ENCODE data around the gene COL27A1.
A peak's percentile ranks its signal among the peaks of the same experiment; 100 is the strongest.
"Not testable (repeated sequence)": the region's sequence is repeated elsewhere in the genome, so short reads cannot be mapped to it uniquely, and the experiment has no call there.

Gene COL27A1

GRCh38 chr9:114322160-114322818, 167.0 kb downstream of the COL27A1 start:
- peak overlapping the region; percentile 36; the same call in 1 of the 2 replicates for H3K27ac ChIP-seq (replicated peaks)
- not testable (repeated sequence) for H3K27me3 ChIP-seq (ENCODE audit: insufficient read depth, poor library complexity, severe bottlenecking); DNase-seq (ENCODE audit: low read depth in 1 of 2, low spot score in 1 of 2); H3K4me3 ChIP-seq (replicated peaks; ENCODE audit: insufficient read depth, low read length)

DNA sequence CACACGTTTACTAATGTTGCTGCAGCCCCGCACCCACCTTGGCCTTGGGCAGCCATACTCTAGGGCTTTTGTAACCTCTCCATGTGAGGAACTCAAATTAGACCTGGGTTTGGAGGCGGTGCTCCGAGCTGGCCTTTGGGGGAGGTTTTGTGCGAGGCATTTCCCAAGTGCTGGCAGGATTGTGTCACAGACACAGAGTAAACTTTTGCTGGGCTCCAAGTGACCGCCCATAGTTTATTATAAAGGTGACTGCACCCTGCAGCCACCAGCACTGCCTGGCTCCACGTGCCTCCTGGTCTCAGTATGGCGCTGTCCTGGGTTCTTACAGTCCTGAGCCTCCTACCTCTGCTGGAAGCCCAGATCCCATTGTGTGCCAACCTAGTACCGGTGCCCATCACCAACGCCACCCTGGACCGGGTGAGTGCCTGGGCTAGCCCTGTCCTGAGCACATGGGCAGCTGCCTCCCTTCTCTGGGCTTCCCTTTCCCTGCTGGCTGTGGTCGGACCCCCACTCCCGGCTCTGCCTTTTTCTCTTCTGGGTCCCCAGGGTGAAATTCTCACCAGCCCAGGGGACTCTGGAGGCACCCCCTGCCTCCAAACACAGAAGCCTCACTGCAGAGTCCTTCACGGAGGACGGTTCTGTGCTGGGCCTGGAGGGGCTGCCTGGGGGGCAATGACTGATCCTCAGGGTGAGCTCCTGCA, 167.6 kb downstream of the COL27A1 start, which contains the start of gene ORM1:
ORM1 (plus strand) TSS at position 268 of the 701 bp plus-strand sequence; CDS start at position 304, 36 bp downstream.
- H3K4me3 ChIP-seq (replicated peaks; ENCODE audit: insufficient read depth, low read length); DNase-seq (ENCODE audit: low read depth in 1 of 2, low spot score in 1 of 2); H3K27me3 ChIP-seq (ENCODE audit: insufficient read depth, poor library complexity, severe bottlenecking): not testable (repeated sequence)
- peak within 1 kb of the TSS; percentile 36; the same call in 1 of the 2 replicates for H3K27ac ChIP-seq (replicated peaks)

DNA sequence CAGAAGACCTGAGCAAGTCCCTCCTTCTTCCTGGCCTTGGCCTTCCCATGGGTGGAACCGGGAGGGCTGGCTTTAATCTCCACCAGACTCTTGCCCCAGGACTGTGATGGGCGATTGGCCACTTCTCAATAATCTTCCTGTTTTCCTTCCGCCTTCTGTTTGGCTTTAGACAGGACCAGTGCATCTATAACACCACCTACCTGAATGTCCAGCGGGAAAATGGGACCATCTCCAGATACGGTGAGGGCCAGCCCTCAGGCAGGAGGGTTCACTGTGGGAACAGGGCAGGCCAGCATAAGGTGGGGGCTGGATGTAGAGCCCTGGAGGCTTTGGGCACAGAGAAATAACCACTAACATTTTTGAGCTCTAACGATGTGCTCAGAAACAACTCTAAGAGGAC, 168.5 kb downstream of the COL27A1 start:
- not testable (repeated sequence) for H3K4me3 ChIP-seq (replicated peaks; ENCODE audit: insufficient read depth, low read length); H3K27ac ChIP-seq (replicated peaks); H3K27me3 ChIP-seq (ENCODE audit: insufficient read depth, poor library complexity, severe bottlenecking); DNase-seq (ENCODE audit: low read depth in 1 of 2, low spot score in 1 of 2)

DNA sequence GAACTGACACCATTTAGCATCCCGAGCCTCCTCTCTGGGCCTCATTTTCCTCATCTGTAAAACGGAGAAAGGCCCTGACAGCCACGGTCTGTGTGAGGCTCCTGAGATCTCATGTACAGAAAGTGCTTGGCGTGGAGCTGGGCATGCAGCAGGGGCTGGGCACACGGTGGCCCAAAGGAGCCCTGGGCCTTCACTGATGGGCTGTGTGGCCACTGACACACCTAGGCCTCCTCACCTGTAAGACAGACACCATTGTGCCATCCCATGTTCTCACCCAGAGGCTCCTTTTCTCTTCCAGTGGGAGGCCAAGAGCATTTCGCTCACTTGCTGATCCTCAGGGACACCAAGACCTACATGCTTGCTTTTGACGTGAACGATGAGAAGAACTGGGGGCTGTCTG, 169.2 kb downstream of the COL27A1 start:
- DNase-seq (ENCODE audit: low read depth in 1 of 2, low spot score in 1 of 2) = no peak
- Histone ChIP-seq H3K27ac (replicated peaks) (no peak overlapping the region), H3K27me3 (ENCODE audit: insufficient read depth, poor library complexity, severe bottlenecking) (no peaks in the 10 kb centered on the region), H3K4me3 (replicated peaks; ENCODE audit: insufficient read depth, low read length) (no peak overlapping the region)
- TF ChIP-seq SPI1 (IDR thresholded peaks at IDR 0.05; ENCODE audit: borderline replicate concordance, low read depth) (no peak), CTCF (IDR thresholded peaks at IDR 0.05; ENCODE audit: insufficient read depth, low read length) (no peak), GABPA (IDR thresholded peaks at IDR 0.05; ENCODE audit: low read depth) (no peak), REST (IDR thresholded peaks at IDR 0.05; ENCODE audit: insufficient replicate concordance, low read depth) (no peak), POLR2AphosphoS5 (IDR thresholded peaks at IDR 0.05; ENCODE audit: low read depth) (no peak)

DNA sequence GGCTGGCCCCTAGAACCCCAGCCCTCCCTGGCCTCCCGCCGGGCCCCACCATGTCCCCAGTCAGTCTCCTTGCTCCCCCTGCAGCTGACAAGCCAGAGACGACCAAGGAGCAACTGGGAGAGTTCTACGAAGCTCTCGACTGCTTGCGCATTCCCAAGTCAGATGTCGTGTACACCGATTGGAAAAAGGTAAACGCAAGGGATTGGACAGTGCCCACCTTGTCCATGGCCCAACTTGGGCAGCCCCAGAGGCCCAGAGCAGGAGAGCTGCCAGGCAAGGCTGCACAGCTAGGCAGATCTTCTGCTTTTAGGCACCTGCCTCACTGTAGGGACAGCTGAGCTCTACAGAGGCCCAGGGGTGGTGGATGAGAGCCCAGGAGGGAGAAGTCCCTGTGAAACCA, 169.6 kb downstream of the COL27A1 start:
- DNase-seq (ENCODE audit: low read depth in 1 of 2, low spot score in 1 of 2); H3K27ac ChIP-seq (replicated peaks); H3K27me3 ChIP-seq (ENCODE audit: insufficient read depth, poor library complexity, severe bottlenecking); H3K4me3 ChIP-seq (replicated peaks; ENCODE audit: insufficient read depth, low read length): not testable (repeated sequence)

GRCh38 chr9:114325684-114326254, 170.4 kb downstream of the COL27A1 start:
- H3K27me3 ChIP-seq (ENCODE audit: insufficient read depth, poor library complexity, severe bottlenecking); H3K27ac ChIP-seq (replicated peaks); DNase-seq (ENCODE audit: low read depth in 1 of 2, low spot score in 1 of 2); H3K4me3 ChIP-seq (replicated peaks; ENCODE audit: insufficient read depth, low read length): not testable (repeated sequence)

GRCh38 chr9:114327749-114328148, 172.4 kb downstream of the COL27A1 start:
- no peak overlapping the region for H3K4me3 ChIP-seq (replicated peaks; ENCODE audit: insufficient read depth, low read length)
- DNase-seq (ENCODE audit: low read depth in 1 of 2, low spot score in 1 of 2) = no peak
- no peaks in the 10 kb centered on the region for H3K27me3 ChIP-seq (ENCODE audit: insufficient read depth, poor library complexity, severe bottlenecking)
- no peak overlapping the region for H3K27ac ChIP-seq (replicated peaks)
- TF ChIP-seq GABPA (IDR thresholded peaks at IDR 0.05; ENCODE audit: low read depth) (no peak), REST (IDR thresholded peaks at IDR 0.05; ENCODE audit: insufficient replicate concordance, low read depth) (no peak), POLR2AphosphoS5 (IDR thresholded peaks at IDR 0.05; ENCODE audit: low read depth) (no peak), SPI1 (IDR thresholded peaks at IDR 0.05; ENCODE audit: borderline replicate concordance, low read depth) (no peak), CTCF (IDR thresholded peaks at IDR 0.05; ENCODE audit: insufficient read depth, low read length) (no peak)

GRCh38 chr9:114328357-114328820, 173.1 kb downstream of the COL27A1 start:
- H3K27ac ChIP-seq (replicated peaks); DNase-seq (ENCODE audit: low read depth in 1 of 2, low spot score in 1 of 2); H3K27me3 ChIP-seq (ENCODE audit: insufficient read depth, poor library complexity, severe bottlenecking); H3K4me3 ChIP-seq (replicated peaks; ENCODE audit: insufficient read depth, low read length): not testable (repeated sequence)
